HG03045 (cell line): ENCODE data around the gene KRTAP10-11.
"Not testable (repeated sequence)": the region's sequence is repeated elsewhere in the genome, so short reads cannot be mapped to it uniquely, and the experiment has no call there.

Experiments
- ATAC-seq: cut with Tn5 transposase; IDR thresholded peaks from one replicate; pipeline ENCODE4 v1.9.1; 2021; ENCODE audit warnings: mild to moderate bottlenecking, moderate library complexity; ENCODE audit not compliant: unreplicated experiment

The KRTAP10-11 gene

GRCh38 chr21:44646366-44647221 lies at the start of gene KRTAP10-11:
Gene KRTAP10-11, plus strand, starts transcription at chr21:44646414. Its CDS starts 45 bp downstream, at chr21:44646459.
- not testable (repeated sequence) for ATAC-seq

GRCh38 chr21:44598061-44598460 lies 48.2 kb upstream of the KRTAP10-11 start:
- ATAC-seq: no peak

GRCh38 chr21:44599264-44600029 lies 46.8 kb upstream of the KRTAP10-11 start:
- ATAC-seq: no peak

- not testable (repeated sequence) for ATAC-seq
These were observed 45.9 kb upstream of the KRTAP10-11 start, which contains the start of gene KRTAP10-7 for GRCh38 chr21:44600118-44600978. Gene KRTAP10-7, plus strand, starts transcription at chr21:44600597. Its CDS starts 25 bp downstream, at chr21:44600622.

- ATAC-seq: not testable (repeated sequence)
These were observed 45.1 kb upstream of the KRTAP10-11 start for GRCh38 chr21:44601091-44601490.

GRCh38 chr21:44601596-44602462 lies 44.4 kb upstream of the KRTAP10-11 start:
- ATAC-seq: no peak

- ATAC-seq: no peak
These were observed 43.8 kb upstream of the KRTAP10-11 start for GRCh38 chr21:44602463-44602850.

GRCh38 chr21:44603109-44603875 lies 42.9 kb upstream of the KRTAP10-11 start:
- ATAC-seq: no peak

GRCh38 chr21:44603911-44604310 lies 42.3 kb upstream of the KRTAP10-11 start:
- no peak for ATAC-seq

GRCh38 chr21:44606495-44606894 lies 39.7 kb upstream of the KRTAP10-11 start:
- ATAC-seq: no peak

- ATAC-seq: no peak
These were observed 37.0 kb upstream of the KRTAP10-11 start for GRCh38 chr21:44609193-44609592.

GRCh38 chr21:44610157-44610843 lies 35.9 kb upstream of the KRTAP10-11 start:
- ATAC-seq: not testable (repeated sequence)

GRCh38 chr21:44611551-44611950 lies 34.7 kb upstream of the KRTAP10-11 start:
- ATAC-seq: no peak

GRCh38 chr21:44612029-44612486 lies 34.2 kb upstream of the KRTAP10-11 start, which contains the start of gene KRTAP10-8:
Gene KRTAP10-8, plus strand, starts transcription at chr21:44612079. Its CDS starts 22 bp downstream, at chr21:44612101.
- ATAC-seq: no peak

- ATAC-seq: no peak
These were observed 33.5 kb upstream of the KRTAP10-11 start for GRCh38 chr21:44612669-44613229.

GRCh38 chr21:44613386-44614155 lies 32.6 kb upstream of the KRTAP10-11 start:
- no peak for ATAC-seq

- ATAC-seq: no peak
These were observed 32.0 kb upstream of the KRTAP10-11 start for GRCh38 chr21:44614161-44614631.
